GM19043 (cell line): ENCODE results near the gene SORL1.

Experiments used
- ATAC-seq: cut with Tn5 transposase; IDR thresholded peaks from one replicate; pipeline ENCODE4 v1.9.1; 2021; ENCODE audit warnings: low read depth; ENCODE audit not compliant: unreplicated experiment

The SORL1 gene

DNA sequence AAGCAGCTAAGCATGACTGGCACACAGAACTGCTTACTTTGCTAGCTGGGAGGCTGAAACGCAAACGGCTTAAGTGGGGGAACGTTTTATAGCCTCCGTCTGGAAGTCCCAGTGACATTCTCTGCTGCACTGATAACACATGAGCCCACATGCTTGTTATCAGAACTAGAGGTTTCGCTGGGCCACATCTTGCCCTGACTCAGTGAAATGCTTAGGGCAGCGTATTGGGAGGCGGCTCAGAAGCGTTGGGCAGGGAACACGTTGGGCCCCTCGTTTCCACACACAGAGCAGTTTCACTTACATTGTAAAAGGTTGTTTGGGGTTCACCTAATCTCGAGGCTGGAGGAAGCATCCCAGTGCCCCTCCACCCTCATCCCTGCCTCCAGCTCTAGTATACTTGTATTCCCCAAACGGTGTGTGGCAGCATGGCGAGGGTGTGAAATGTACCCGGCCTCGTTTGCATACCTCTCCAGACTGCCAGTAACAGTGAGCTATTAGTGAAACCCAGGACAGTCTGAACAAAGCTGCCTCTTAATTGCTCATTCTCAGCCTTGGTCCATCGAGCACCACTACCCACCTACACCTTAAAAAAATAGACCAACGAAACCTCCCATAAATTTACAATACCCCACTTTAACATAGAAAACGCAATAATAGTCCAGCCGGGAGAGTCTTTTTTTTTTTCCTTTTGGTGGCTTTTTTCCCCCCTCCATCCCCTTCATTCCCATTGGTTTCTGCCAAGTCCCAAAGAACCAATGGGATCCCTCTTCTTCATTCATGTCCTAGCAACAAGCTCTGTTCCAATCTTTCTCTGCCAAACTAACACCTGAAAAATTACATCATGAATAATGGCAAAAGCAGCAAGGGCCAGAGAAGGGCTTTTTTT, 219.4 kb downstream of the SORL1 start:
- ATAC-seq: no peak

DNA sequence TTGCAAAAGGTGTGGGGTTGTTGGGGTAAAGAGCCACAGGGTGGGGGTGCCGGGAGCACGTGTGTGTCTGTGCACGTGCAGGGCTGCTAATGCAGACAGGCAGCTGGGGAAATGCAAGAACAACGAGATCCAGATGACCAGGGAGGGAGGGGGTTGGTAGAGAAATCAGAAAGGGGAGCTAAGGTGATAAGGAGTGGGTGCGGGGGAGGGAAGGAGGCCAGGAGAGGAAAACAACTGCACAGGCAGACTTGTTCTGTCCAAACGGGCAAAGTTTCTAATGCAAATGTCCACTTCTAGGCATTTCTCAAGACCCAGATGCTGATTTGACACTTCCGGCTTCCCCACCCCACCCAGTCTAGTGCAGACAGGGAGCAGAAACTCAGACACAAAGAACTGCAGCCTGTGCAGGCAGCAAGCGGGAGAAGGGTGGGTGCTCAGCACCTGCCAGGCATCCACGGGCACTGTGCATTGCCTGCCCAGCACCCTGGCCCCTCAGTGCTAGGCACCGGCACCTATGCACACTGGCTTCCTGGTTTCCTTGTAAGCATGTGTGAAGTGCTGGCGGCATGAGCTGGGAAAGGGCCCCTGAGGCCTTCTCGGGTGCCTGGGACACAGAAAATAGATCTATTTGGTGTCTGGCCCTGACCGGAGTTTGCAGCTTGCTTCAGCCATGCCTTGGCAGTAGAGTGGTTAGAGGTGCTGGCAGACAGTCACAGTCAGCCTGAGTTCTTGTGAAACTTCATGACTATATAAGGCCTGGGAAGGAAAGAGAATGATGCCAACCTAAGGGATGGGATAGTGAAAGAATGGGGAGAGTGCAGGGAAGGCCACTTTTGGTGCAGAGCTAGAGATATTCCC, 220.7 kb downstream of the SORL1 start:
- no peak for ATAC-seq

DNA sequence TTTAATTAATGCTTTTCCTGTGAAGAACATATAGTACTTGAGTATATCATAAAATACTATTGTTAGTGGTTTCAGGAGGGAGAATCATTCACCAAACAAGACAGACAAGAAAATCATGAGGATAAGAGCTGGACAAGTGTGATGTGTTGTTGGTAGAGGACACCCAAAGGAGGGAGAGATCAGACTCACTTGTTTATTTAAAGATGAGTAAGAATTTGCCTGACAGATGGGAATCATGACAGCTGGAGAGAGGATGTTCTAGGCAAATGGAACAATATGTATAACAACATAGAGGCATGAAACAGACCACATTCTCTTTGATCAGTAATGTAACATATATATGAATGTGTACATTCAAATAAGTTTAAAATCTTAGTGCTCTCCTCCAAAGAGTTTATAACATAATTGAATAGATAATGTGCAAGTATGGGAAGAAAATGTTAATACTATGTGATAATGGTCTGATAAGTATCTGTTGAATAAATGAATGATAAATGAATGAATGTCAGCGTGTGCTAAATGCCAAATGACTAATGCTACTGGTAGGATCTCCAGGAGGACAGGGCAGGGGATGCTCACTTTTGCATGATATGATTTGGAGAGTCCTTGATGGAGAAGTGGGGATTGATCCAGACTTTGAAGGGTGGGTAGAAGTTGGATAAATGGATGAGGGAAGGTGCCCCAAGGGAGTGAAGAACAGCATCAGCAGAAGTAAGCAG, 229.6 kb downstream of the SORL1 start:
- no peak for ATAC-seq
